ENCODE results near the gene MIEN1.
"Not testable (repeated sequence)": the region's sequence is repeated elsewhere in the genome, so short reads cannot be mapped to it uniquely, and the experiment has no call there.

MIEN1 gene

GRCh38 chr17:39714234-39714633 is 16.1 kb downstream of the MIEN1 start:
- no peak for DNase-seq

GRCh38 chr17:39711851-39712250 is 18.5 kb downstream of the MIEN1 start:
- no peak for DNase-seq

GRCh38 chr17:39711071-39711470 is 19.3 kb downstream of the MIEN1 start:
- DNase-seq = not testable (repeated sequence)

- DNase-seq = no peak
Measured at GRCh38 chr17:39709998-39710964, 20.1 kb downstream of the MIEN1 start.

- no peak for DNase-seq
Measured at GRCh38 chr17:39709319-39709997, 20.9 kb downstream of the MIEN1 start.

GRCh38 chr17:39706921-39707337 is 23.4 kb downstream of the MIEN1 start:
- no peak for DNase-seq

- no peak for DNase-seq
Measured at GRCh38 chr17:39706383-39706782, 23.9 kb downstream of the MIEN1 start.

GRCh38 chr17:39705786-39706348 is 24.5 kb downstream of the MIEN1 start:
- DNase-seq = no peak

GRCh38 chr17:39704821-39705551 is 25.3 kb downstream of the MIEN1 start:
- DNase-seq = no peak

GRCh38 chr17:39703913-39704312 is 26.4 kb downstream of the MIEN1 start:
- DNase-seq = no peak

GRCh38 chr17:39702901-39703893 is 27.1 kb downstream of the MIEN1 start:
- no peak for DNase-seq

GRCh38 chr17:39701784-39702422 is 28.4 kb downstream of the MIEN1 start:
- no peak for DNase-seq

- no peak for DNase-seq
Measured at GRCh38 chr17:39701012-39701783, 29.1 kb downstream of the MIEN1 start.

GRCh38 chr17:39700148-39700987 is 30.0 kb downstream of the MIEN1 start:
- no peak for DNase-seq

- DNase-seq = no peak
Measured at GRCh38 chr17:39699818-39700147, 30.5 kb downstream of the MIEN1 start, which contains the start of gene ERBB2. TSS of gene ERBB2 (plus strand) at chr17:39700064. CDS start at chr17:39700239, 175 bp downstream.

GRCh38 chr17:39699157-39699817 is 31.0 kb downstream of the MIEN1 start:
- not testable (repeated sequence) for DNase-seq

GRCh38 chr17:39697961-39698360 is 32.4 kb downstream of the MIEN1 start:
- DNase-seq = no peak

- DNase-seq = no peak
Measured at GRCh38 chr17:39696731-39697130, 33.6 kb downstream of the MIEN1 start.

GRCh38 chr17:39695089-39695474 is 35.2 kb downstream of the MIEN1 start:
- no peak for DNase-seq
